D721Med (cell line): ENCODE measurements around the gene ST6GALNAC2.

ENCODE experiments used
- DNase-seq: peaks from one replicate; pipeline ENCODE4 v3.0.0; 2011; ENCODE audit warnings: low spot score; ENCODE audit not compliant: insufficient read length
- FAIRE-seq: peaks from 2 replicates; lab custom pipeline; 2011; peaks lifted over from hg19 to GRCh38; lab: Jason Lieb, UNC
- CTCF ChIP-seq: IDR thresholded peaks from 2 replicates; pipeline ENCODE4 v1.5.1; 2012; ENCODE audit warnings: mild to moderate bottlenecking, control low read depth; ENCODE audit not compliant: insufficient read depth; ENCODE audit errors: missing control alignments

Gene ST6GALNAC2

DNA sequence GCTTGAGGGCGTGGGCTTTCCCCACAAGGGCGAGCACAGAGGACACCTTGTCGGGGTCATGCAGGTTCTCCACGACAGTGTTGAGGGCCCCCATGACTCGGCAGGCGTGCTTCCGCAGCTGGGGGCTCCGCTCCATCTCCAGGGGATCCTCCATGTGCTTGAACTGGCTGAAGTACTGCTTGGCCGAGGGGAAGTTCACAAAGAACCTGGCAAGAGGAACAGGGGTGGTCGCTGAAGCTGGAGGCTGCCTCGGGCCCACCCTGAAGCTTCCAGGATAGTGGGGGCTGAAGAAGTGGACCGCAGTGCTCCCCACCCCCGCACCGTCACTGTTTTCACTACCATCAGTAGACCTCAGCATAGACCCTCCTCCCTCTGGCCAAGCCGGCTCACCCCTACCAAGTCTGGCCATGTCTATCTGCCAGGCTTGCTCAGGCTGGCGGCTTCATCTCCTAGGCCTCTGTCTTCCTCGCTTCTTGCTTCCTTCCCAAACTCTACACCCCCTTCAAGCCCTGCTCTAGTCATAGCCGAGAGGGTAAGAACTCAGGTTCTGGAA is 54.1 kb downstream of the ST6GALNAC2 start:
- DNase-seq (peak; percentile 6), FAIRE-seq (no peak)
- no peak for TF ChIP-seq CTCF

- FAIRE-seq, result no peak
- DNase-seq, result peak; percentile 6
- no peak for TF ChIP-seq CTCF
Observed at GRCh38 chr17:76530811-76531485, 54.7 kb downstream of the ST6GALNAC2 start.

DNA sequence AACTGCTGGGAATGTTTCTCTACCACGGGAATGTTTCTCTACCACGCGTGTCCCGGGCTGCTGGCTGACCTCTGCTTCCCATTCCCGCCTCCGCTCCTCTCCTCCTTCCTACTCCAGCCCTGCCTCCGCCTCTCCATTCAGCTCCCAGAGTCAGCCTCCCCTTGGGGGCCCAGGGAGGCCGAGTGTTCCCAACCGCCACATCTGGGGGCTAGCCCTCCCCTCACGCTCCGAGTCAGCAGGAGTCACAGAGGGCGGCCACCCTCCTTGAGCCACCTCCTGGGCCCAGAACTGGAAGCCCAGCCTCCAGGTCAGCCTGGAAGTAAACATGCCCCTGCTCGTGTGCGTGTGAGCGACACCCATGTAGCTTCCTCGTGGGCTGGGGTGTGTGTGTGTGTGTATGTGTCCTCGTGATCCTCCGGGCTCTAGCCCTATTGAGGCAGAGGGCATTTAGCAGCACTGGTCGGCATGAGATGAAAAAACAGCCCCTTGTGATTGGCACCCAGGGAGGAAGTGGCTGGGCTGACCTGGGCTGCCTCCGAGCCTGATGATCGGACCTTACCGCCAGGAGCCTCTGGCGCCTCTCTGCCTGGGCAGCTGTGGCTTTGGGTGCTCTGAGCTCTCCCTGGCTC is 55.5 kb downstream of the ST6GALNAC2 start:
- DNase-seq (peak; percentile 3), FAIRE-seq (no peak)

GRCh38 chr17:76529224-76530094 is 56.2 kb downstream of the ST6GALNAC2 start:
- peak; percentile 5 for DNase-seq
- no peak for FAIRE-seq
- TF ChIP-seq CTCF, result no peak

More for the DNA sequence above, 55.5 kb downstream of the ST6GALNAC2 start:
- no peak for TF ChIP-seq CTCF

DNA sequence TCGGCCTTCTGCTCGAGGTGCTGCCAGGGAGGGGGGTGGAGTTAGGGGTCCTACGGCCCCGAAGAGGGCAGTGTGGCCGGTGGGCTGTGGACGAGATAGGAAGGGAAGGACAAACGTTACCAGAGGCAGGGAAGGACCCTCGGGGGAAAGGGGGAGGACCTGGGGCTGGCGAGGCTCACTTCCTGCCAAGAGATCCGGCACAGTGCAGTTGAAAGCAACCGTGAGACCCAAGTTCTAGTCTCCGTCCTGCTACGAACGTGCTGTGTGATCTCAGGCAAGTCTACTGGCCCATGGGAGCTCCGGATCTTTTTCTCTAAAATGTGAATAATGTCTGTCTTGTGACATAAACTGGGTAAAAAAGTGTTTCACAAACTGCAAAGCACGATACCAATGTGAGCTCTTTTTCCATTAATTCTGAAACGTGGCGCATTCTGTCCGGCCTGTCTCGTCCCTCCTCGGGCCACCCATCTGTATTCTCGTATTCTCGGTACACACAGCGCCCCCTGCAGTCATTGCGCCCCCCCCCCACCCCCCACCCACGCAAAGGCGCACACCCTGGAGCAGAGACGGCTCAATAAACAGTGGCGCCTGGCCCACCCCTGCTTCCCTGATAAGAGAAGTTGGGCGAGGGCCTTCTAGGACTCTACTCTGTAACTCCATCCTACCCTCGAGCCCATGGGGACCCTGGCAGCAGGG is 57.0 kb downstream of the ST6GALNAC2 start:
- FAIRE-seq (no peak), DNase-seq (no peak)
- no peak for TF ChIP-seq CTCF

- TF ChIP-seq CTCF, result no peak
- no peak for DNase-seq
- FAIRE-seq, result no peak
Observed at GRCh38 chr17:76528156-76528527, 57.5 kb downstream of the ST6GALNAC2 start.
